B cell (primary cell): Measurements from ENCODE around the gene PRLH.

Source experiments
- CTCF ChIP-seq: fragments of 200-600 bp; IDR thresholded peaks from one replicate; pipeline ENCODE4 v1.8.0; 2022; ENCODE audit warnings: antibody characterized with exemption, mild to moderate bottlenecking
- EZH2 ChIP-seq: IDR thresholded peaks from 2 replicates; pipeline ENCODE4 v1.6.1; 2012; ENCODE audit warnings: borderline replicate concordance, low read depth, mild to moderate bottlenecking, moderate library complexity, low read length; ENCODE audit not compliant: insufficient read depth, poor library complexity, severe bottlenecking

GRCh38 chr2:237598468-237599208 is 32.3 kb downstream of the PRLH start:
- TF ChIP-seq CTCF (no peak), EZH2 (no peak)
